A673 (cell line): ENCODE measurements around the gene MYO15B. TPM values are rescaled to one million over a fixed set of nuclear protein-coding genes. Genes with fewer than 3 reads are reported as not detected.

Experiments used
- BruUV-seq: library from RNA; stranded (reverse); fragments of 400-500 nt; replicated peaks from 2 replicates; lab custom pipeline; 2021; lab: Mats Ljungman, UMichigan
- CTCF ChIA-PET: fragments of 300-600 bp; sonication (Branson Sonifier 250); formaldehyde crosslinking; loops from one replicate; lab custom pipeline; 2022; ENCODE audit warnings: antibody characterized with exemption; lab: Charles Lee
- POLR2A ChIA-PET: fragments of 300-600 bp; sonication (Branson Sonifier 250); formaldehyde crosslinking; loops from one replicate; lab custom pipeline; 2022; ENCODE audit warnings: antibody characterized with exemption; ENCODE audit not compliant: low non-redundant PET; lab: Charles Lee
- DNase-seq: peaks from one replicate; pipeline ENCODE4 v3.0.0-alpha.2; 2015; ENCODE audit warnings: low spot score
- H3K27ac ChIP-seq: fragments of 200-600 bp; sonication (generic); 2 replicates; pipeline ENCODE4 v1.5.1; 2016; ENCODE audit warnings: mixed run types, low read depth, mild to moderate bottlenecking, mixed read lengths, antibody characterized with exemption, low read length; ENCODE audit not compliant: poor library complexity, severe bottlenecking
- H3K27me3 ChIP-seq: fragments of 200-600 bp; sonication (generic); replicated peaks from 2 replicates; pipeline ENCODE4 v1.6.1; 2017; ENCODE audit warnings: mixed run types, low read depth, mild to moderate bottlenecking, mixed read lengths, antibody characterized with exemption, low read length; ENCODE audit not compliant: insufficient read depth, poor library complexity
- H3K36me3 ChIP-seq: fragments of 200-600 bp; sonication (generic); 2 replicates; pipeline ENCODE4 v1.6.1; 2016; ENCODE audit warnings: mixed run types, mild to moderate bottlenecking, mixed read lengths, antibody characterized with exemption, low read length; ENCODE audit not compliant: insufficient read depth, poor library complexity, severe bottlenecking
- H3K4me1 ChIP-seq: fragments of 200-600 bp; sonication (generic); 2 replicates; pipeline ENCODE4 v1.6.1; 2017; ENCODE audit warnings: mixed run types, mild to moderate bottlenecking, mixed read lengths, antibody characterized with exemption, low read length; ENCODE audit not compliant: insufficient read depth, poor library complexity, severe bottlenecking
- H3K4me3 ChIP-seq: fragments of 200-600 bp; sonication (generic); 2 replicates; pipeline ENCODE4 v1.5.1; 2016; ENCODE audit warnings: low read depth, mixed run types, mild to moderate bottlenecking, mixed read lengths, low read length; ENCODE audit not compliant: poor library complexity, severe bottlenecking
- H3K9me3 ChIP-seq: fragments of 200-600 bp; sonication (generic); 2 replicates; pipeline ENCODE4 v1.6.1; 2016; ENCODE audit warnings: mixed run types, low read depth, mild to moderate bottlenecking, mixed read lengths, antibody characterized with exemption, low read length; ENCODE audit not compliant: poor library complexity, severe bottlenecking
- CTCF ChIP-seq: fragments of 300-800, 200-600 bp; sonication (generic); conservative IDR thresholded peaks from 2 replicates; pipeline ENCODE4 v1.5.1; 2017; ENCODE audit warnings: low read depth, mild to moderate bottlenecking, antibody characterized with exemption, low read length, moderate library complexity, mixed read lengths
- EZH2 ChIP-seq: fragments of 200-600 bp; sonication (generic); IDR thresholded peaks from 2 replicates; pipeline ENCODE4 v1.6.1; 2017; ENCODE audit warnings: borderline replicate concordance, low read depth, mild to moderate bottlenecking, mixed read lengths, antibody characterized with exemption, low read length; ENCODE audit not compliant: poor library complexity, severe bottlenecking
- intact Hi-C: fragments of 100-400 bp; cut with micrococcal nuclease; formaldehyde crosslinking; loops from one replicate; pipeline ENCODE4 v1.10.0; 2022; ENCODE audit not compliant: unreplicated experiment
- total RNA-seq: library from RNA; stranded (reverse); gene quantifications from 2 replicates; pipeline ENCODE4 v1.2.3, GENCODE V29; 2021

Gene MYO15B
- total RNA-seq, 1 experiment from 2014 or later: 9.3 TPM

DNA sequence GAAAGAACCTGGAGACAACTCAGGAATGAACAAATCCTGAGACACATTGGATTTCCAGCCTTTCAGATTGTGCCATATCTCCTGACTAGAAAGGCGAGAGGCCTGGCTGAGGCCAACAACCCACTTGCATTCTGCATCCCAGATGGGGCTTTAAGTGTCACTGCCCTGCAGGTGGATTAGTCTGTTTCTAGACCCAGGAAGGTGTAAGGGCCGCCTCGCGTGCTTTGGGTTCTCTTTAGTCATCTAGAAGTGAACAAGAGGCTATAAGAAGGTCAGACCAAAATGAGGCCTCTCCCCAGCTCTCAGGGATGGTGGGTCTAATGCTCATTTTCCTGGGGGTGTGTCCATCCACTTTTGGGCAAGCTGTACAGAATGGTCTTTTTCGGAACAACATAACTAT, 84.4 kb downstream of the MYO15B start:
- ChIA-PET POLR2A (interaction anchor here (0.7 kb wide), 1 partner anchor 73 kb away, joined by 4 read pairs; no protein-coding TSS in a partner anchor), CTCF (interaction anchor here (0.7 to 1.1 kb wide), 2 partner anchors 76 to 82 kb away, joined by 3 read pairs; no protein-coding TSS in a partner anchor)
- Histone ChIP-seq H3K4me3 (no peak overlapping the region), H3K27ac (no peak overlapping the region), H3K36me3 (peaks cover 55% of the 10 kb centered on the region), H3K9me3 (no peaks in the 10 kb centered on the region), H3K27me3 (no peaks in the 10 kb centered on the region), H3K4me1 (peaks cover 9% of the 10 kb centered on the region)
- TF ChIP-seq CTCF: no peak
- TF ChIP-seq EZH2: no peak
- DNase-seq: no peak
- intact Hi-C loops: no loop called here
- BruUV-seq: no TSS peak

DNA sequence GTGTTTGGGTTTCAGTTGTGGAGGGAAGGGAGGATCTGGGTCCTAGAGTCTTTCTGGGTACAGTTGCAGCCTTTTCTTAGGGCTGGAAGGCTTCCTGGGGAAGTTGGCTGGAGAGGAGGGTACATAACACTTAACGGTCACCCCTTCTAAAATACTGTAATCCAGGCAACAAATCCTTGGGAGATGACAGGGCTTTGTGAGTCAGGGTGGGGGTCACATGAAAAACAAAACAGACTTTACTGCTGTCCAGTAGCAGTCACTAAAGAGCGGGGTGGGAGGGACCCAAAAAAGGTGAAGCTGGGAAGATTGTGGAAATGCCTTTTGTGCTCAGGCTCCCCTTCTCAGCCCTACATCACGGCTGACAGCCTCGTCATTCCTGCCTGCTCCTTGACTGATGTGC, 85.9 kb downstream of the MYO15B start:
- Histone ChIP-seq H3K4me1 (peaks cover 2% of the 10 kb centered on the region), H3K9me3 (no peaks in the 10 kb centered on the region), H3K27me3 (no peaks in the 10 kb centered on the region), H3K27ac (no peak overlapping the region), H3K4me3 (no peak overlapping the region), H3K36me3 (peaks cover 63% of the 10 kb centered on the region)
- intact Hi-C loops: no loop called here
- no TSS peak for BruUV-seq
- ChIA-PET POLR2A (no interaction called here), CTCF (no interaction called here)
- no peak for TF ChIP-seq EZH2
- no peak for TF ChIP-seq CTCF
- no peak for DNase-seq

Other genes with a start within 250 kb of the MYO15B start
- gene GRB2, start 182.1 kb upstream of the MYO15B start, total RNA-seq: 95.2 and 101 TPM in 2 replicates
- gene TMEM94, start 131.2 kb upstream of the MYO15B start, total RNA-seq: 67.0 and 84.7 TPM in 2 replicates
- gene CASKIN2, start 72.3 kb upstream of the MYO15B start, total RNA-seq: 32.6 and 32.7 TPM in 2 replicates
- 36.5 and 36.6 TPM in 2 replicates for gene TSEN54, start 71.3 kb upstream of the MYO15B start, total RNA-seq
- gene LLGL2, start 62.1 kb upstream of the MYO15B start, total RNA-seq: 10.8 and 14.4 TPM in 2 replicates
- 0.22 TPM in 1 of 2 replicates, not detected in the other for gene SMIM5, start 45.6 kb downstream of the MYO15B start, total RNA-seq
- 30.6 and 39.0 TPM in 2 replicates for gene RECQL5, start 79.4 kb downstream of the MYO15B start, total RNA-seq
- 98.1 and 114 TPM in 2 replicates for gene SAP30BP, start 79.5 kb downstream of the MYO15B start, total RNA-seq
- gene ITGB4, start 133.7 kb downstream of the MYO15B start, total RNA-seq: 0.95 and 2.4 TPM in 2 replicates
- 18.3 and 29.7 TPM in 2 replicates for gene GALK1, start 177.4 kb downstream of the MYO15B start, total RNA-seq
- 53.2 and 60.0 TPM in 2 replicates for gene UNK, start 197.0 kb downstream of the MYO15B start, total RNA-seq